GM21825 (cell line): ENCODE data around the gene MMP12.
"Not testable (repeated sequence)": the region's sequence is repeated elsewhere in the genome, so short reads cannot be mapped to it uniquely, and the experiment has no call there.

Source experiments
- ATAC-seq: cut with Tn5 transposase; IDR thresholded peaks from one replicate; pipeline ENCODE4 v1.9.1; 2021; ENCODE audit warnings: mild to moderate bottlenecking, moderate library complexity; ENCODE audit not compliant: unreplicated experiment

MMP12 gene

GRCh38 chr11:102874852-102875251, at the start of gene MMP12:
Gene MMP12 (minus strand): TSS chr11:102874982. CDS start chr11:102874937, 45 bp downstream.
- ATAC-seq: no peak

GRCh38 chr11:102921587-102922220, 46.9 kb upstream of the MMP12 start:
- ATAC-seq: no peak

GRCh38 chr11:102920118-102920684, 45.4 kb upstream of the MMP12 start:
- peak; percentile 73 for ATAC-seq

GRCh38 chr11:102915044-102915375, 40.2 kb upstream of the MMP12 start:
- no peak for ATAC-seq

- no peak for ATAC-seq
These were observed 39.7 kb upstream of the MMP12 start for GRCh38 chr11:102914238-102915043.

- ATAC-seq: no peak
These were observed 37.7 kb upstream of the MMP12 start for GRCh38 chr11:102912482-102912830.

GRCh38 chr11:102911758-102912481, 37.1 kb upstream of the MMP12 start:
- ATAC-seq: no peak

- ATAC-seq: not testable (repeated sequence)
These were observed 31.1 kb upstream of the MMP12 start for GRCh38 chr11:102905848-102906247.

GRCh38 chr11:102903895-102904294, 29.1 kb upstream of the MMP12 start:
- not testable (repeated sequence) for ATAC-seq

- no peak for ATAC-seq
These were observed 25.6 kb upstream of the MMP12 start for GRCh38 chr11:102900346-102900745.

- ATAC-seq: no peak
These were observed 17.0 kb upstream of the MMP12 start for GRCh38 chr11:102891736-102892135.

- ATAC-seq: no peak
These were observed 12.2 kb upstream of the MMP12 start for GRCh38 chr11:102886999-102887398.

- no peak for ATAC-seq
These were observed 8.4 kb upstream of the MMP12 start for GRCh38 chr11:102883141-102883540.

- ATAC-seq: peak; percentile 81
These were observed 7.7 kb upstream of the MMP12 start for GRCh38 chr11:102882389-102883024.

GRCh38 chr11:102879801-102880200, 5.0 kb upstream of the MMP12 start:
- ATAC-seq: no peak

- ATAC-seq: no peak
These were observed 3.8 kb upstream of the MMP12 start for GRCh38 chr11:102878595-102878994.

- ATAC-seq: not testable (repeated sequence)
These were observed 5.3 kb downstream of the MMP12 start for GRCh38 chr11:102869354-102869964.

GRCh38 chr11:102868339-102868738, 6.4 kb downstream of the MMP12 start:
- ATAC-seq: no peak

GRCh38 chr11:102864724-102865123, 10.1 kb downstream of the MMP12 start:
- ATAC-seq: no peak

GRCh38 chr11:102853956-102854355, 20.8 kb downstream of the MMP12 start:
- no peak for ATAC-seq

- ATAC-seq: no peak
These were observed 21.7 kb downstream of the MMP12 start for GRCh38 chr11:102853055-102853454.
